HEK293 (cell line): Measurements from ENCODE around the gene TMEM178A.

ENCODE experiments used
- ZNF140 ChIP-seq: fragments of 450-650 bp; formaldehyde crosslinking; IDR thresholded peaks from 2 replicates; pipeline ENCODE4 v1.5.1; 2016; ENCODE audit warnings: missing biosample characterization, missing genetic modification characterization

The TMEM178A gene

GRCh38 chr2:39762448-39762847, 96.7 kb downstream of the TMEM178A start (continued):
- no peak for TF ChIP-seq ZNF140 (tag by site-specific recombination)
